DOHH2 (cell line): ENCODE measurements around the gene LRRC27.
A peak's percentile ranks its signal among the peaks of the same experiment; 100 is the strongest.

Experiments
- H3F3A ChIP-seq: fragments of 200-600 bp; sonication (generic), shearing (Covaris generic); 2 replicates; pipeline ENCODE4 v1.6.0; 2016; ENCODE audit warnings: antibody characterized with exemption, mild to moderate bottlenecking; ENCODE audit not compliant: control insufficient read depth, insufficient read depth
- H3K27ac ChIP-seq: fragments of 200-600 bp; sonication (generic); 2 replicates; pipeline ENCODE4 v1.5.1; 2014; ENCODE audit warnings: low read depth, mild to moderate bottlenecking, low read length, moderate library complexity
- H3K27me3 ChIP-seq: fragments of 200-600 bp; sonication (generic); 2 replicates; pipeline ENCODE4 v1.6.1; 2014; ENCODE audit warnings: mild to moderate bottlenecking, low read length, mixed read lengths; ENCODE audit not compliant: control insufficient read depth
- H3K36me3 ChIP-seq: fragments of 200-600 bp; sonication (generic); 2 replicates; pipeline ENCODE4 v1.6.1; 2014; ENCODE audit warnings: mild to moderate bottlenecking, low read length, moderate library complexity, mixed read lengths; ENCODE audit not compliant: control insufficient read depth
- H3K4me1 ChIP-seq: fragments of 200-600 bp; sonication (generic); 2 replicates; pipeline ENCODE4 v1.6.1; 2014; ENCODE audit warnings: mild to moderate bottlenecking, low read length, mixed read lengths; ENCODE audit not compliant: control insufficient read depth
- H3K4me2 ChIP-seq: fragments of 200-600 bp; sonication (generic); 2 replicates; pipeline ENCODE4 v1.6.0; 2014; ENCODE audit warnings: mild to moderate bottlenecking, low read length, moderate library complexity
- H3K4me3 ChIP-seq: fragments of 200-600 bp; sonication (generic); 2 replicates; pipeline ENCODE4 v1.5.1; 2014; ENCODE audit warnings: mild to moderate bottlenecking, low read length, mixed read lengths
- H3K79me2 ChIP-seq: fragments of 200-600 bp; sonication (generic); 2 replicates; pipeline ENCODE4 v1.6.1; 2014; ENCODE audit warnings: mild to moderate bottlenecking, low read length, mixed read lengths; ENCODE audit not compliant: control insufficient read depth
- H3K9me2 ChIP-seq: fragments of 200-600 bp; sonication (generic); replicated peaks from 2 replicates; pipeline ENCODE4 v1.6.1; 2014; ENCODE audit warnings: mild to moderate bottlenecking, low read length, mixed read lengths; ENCODE audit not compliant: control insufficient read depth
- H3K9me3 ChIP-seq: fragments of 200-600 bp; sonication (generic); 2 replicates; pipeline ENCODE4 v1.6.1; 2014; ENCODE audit warnings: antibody characterized with exemption, low read length, mixed read lengths; ENCODE audit not compliant: control insufficient read depth, insufficient read depth
- H4K20me1 ChIP-seq: fragments of 200-600 bp; sonication (generic); 2 replicates; pipeline ENCODE4 v1.6.0; 2014; ENCODE audit warnings: low read depth, mild to moderate bottlenecking, antibody characterized with exemption, low read length, moderate library complexity; ENCODE audit not compliant: control insufficient read depth, insufficient read depth
- EZH2phosphoT487 ChIP-seq: fragments of 200-600 bp; sonication (generic); IDR thresholded peaks from 2 replicates; pipeline ENCODE4 v1.6.1; 2017; ENCODE audit warnings: borderline replicate concordance, mild to moderate bottlenecking, antibody characterized with exemption, low read length, moderate library complexity, mixed read lengths
- TF ChIP-seq, protein P1 (sequence below): fragments of 200-600 bp; sonication (generic); IDR thresholded peaks from one replicate; pipeline ENCODE4 v1.5.1; 2014; ENCODE audit warnings: antibody characterized with exemption, mild to moderate bottlenecking, low read depth, low read length; ENCODE audit not compliant: poor library complexity, severe bottlenecking

Gene LRRC27

DNA sequence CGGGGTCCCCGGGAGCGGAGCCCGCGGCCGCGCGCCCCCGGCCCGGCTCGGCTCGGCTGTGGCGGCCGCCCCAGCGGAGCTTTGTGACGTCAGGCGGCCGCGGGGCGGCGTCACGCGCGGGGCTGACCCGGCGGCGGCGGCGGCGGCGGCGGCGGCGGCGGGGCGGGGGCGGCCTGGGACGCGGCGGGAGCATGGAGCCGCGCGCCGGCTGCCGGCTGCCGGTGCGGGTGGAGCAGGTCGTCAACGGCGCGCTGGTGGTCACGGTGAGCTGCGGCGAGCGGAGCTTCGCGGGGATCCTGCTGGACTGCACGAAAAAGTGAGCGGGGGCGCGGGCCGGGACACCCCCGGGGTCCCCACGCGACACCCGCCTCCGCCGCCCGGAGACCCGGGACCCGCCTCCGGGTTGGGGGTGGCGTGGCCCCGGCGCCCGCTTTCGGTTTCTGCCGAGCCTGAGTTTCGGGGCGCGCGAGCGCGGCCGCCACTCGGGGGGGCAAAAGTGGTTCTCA is 65.1 kb downstream of the LRRC27 start, which contains the start of gene PWWP2B:
PWWP2B (plus strand) TSS at position 165 of the 506 bp plus-strand sequence; CDS start at position 192, 27 bp downstream.
- H4K20me1 ChIP-seq = no peaks in the 10 kb centered on the region
- H3K4me1 ChIP-seq = peaks cover 31% of the 10 kb centered on the region
- no peaks in the 10 kb centered on the region for H3K9me2 ChIP-seq
- H3K36me3 ChIP-seq = no peaks in the 10 kb centered on the region
- H3K4me3 ChIP-seq = peak within 1 kb of the TSS; percentile 73
- H3K9me3 ChIP-seq = no peaks in the 10 kb centered on the region; the same call in 1 of the 2 replicates
- no peak for TF ChIP-seq EZH2phosphoT487
- TF ChIP-seq, protein P1, sequence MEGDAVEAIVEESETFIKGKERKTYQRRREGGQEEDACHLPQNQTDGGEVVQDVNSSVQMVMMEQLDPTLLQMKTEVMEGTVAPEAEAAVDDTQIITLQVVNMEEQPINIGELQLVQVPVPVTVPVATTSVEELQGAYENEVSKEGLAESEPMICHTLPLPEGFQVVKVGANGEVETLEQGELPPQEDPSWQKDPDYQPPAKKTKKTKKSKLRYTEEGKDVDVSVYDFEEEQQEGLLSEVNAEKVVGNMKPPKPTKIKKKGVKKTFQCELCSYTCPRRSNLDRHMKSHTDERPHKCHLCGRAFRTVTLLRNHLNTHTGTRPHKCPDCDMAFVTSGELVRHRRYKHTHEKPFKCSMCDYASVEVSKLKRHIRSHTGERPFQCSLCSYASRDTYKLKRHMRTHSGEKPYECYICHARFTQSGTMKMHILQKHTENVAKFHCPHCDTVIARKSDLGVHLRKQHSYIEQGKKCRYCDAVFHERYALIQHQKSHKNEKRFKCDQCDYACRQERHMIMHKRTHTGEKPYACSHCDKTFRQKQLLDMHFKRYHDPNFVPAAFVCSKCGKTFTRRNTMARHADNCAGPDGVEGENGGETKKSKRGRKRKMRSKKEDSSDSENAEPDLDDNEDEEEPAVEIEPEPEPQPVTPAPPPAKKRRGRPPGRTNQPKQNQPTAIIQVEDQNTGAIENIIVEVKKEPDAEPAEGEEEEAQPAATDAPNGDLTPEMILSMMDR = no peak
- no peak within 1 kb of the TSS for H3K27ac ChIP-seq
- no peaks in the 10 kb centered on the region for H3F3A ChIP-seq
- peaks cover 8% of the 10 kb centered on the region for H3K27me3 ChIP-seq
- H3K4me2 ChIP-seq = peak within 1 kb of the TSS; percentile 71
- H3K79me2 ChIP-seq = peaks cover 3% of the 10 kb centered on the region; the same call in 1 of the 2 replicates

DNA sequence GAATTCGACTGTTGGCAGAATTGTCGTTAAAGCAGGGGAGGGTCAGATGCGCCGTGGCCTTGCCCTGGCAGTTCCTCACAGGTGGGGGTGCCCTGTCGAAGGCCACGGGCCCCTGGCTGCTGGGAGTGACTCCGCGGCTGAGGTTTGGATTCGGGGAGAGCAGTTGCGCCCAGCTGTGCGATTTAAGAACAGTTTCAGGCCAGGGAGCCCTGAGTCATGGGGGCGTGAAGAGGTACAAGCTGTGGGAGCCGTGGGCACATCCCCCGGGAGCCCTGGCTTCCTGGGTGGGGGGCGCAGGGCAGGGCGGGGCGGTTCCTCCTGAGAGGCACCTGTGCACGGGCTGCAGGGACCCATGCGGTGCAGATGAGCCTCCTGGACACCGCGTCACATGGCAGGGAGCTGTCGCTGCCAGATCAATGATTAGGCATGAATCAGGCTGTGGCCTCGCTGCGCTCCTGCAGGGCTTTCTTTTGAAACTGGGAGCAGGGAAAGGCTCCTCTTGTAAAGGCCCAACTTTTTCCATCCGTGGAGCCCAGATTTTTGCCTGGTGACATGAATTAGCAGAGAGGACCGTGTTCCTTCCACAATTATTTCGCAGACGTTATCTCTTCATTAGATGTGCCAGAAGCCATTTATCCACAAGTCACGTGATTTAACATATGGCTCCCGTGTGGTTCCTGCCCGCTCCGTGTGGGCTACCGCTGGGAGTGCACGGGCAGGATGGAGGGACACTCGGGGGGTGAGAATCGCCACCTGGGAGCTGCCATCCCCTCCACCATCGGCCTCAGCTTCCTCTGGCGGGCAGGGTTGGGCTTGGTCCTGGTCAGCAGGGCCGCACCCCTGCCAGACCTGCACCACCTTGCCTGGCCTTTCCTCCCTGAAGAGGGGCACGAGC is 65.9 kb downstream of the LRRC27 start:
- no peaks in the 10 kb centered on the region for H4K20me1 ChIP-seq
- peaks cover 3% of the 10 kb centered on the region; the same call in 1 of the 2 replicates for H3K79me2 ChIP-seq
- H3K4me2 ChIP-seq = peak overlapping the region; percentile 71
- H3K4me1 ChIP-seq = peaks cover 31% of the 10 kb centered on the region
- H3K27me3 ChIP-seq = peaks cover 8% of the 10 kb centered on the region
- peak overlapping the region; percentile 73 for H3K4me3 ChIP-seq
- no peaks in the 10 kb centered on the region for H3K9me2 ChIP-seq
- no peaks in the 10 kb centered on the region for H3K36me3 ChIP-seq
- no peaks in the 10 kb centered on the region for H3K9me3 ChIP-seq
- TF ChIP-seq, protein P1 = no peak
- TF ChIP-seq EZH2phosphoT487 = no peak
- no peak overlapping the region for H3K27ac ChIP-seq
- no peaks in the 10 kb centered on the region for H3F3A ChIP-seq

- H3F3A ChIP-seq = no peaks in the 10 kb centered on the region
- no peak overlapping the region for H3K27ac ChIP-seq
- H3K27me3 ChIP-seq = peaks cover 8% of the 10 kb centered on the region
- H4K20me1 ChIP-seq = no peaks in the 10 kb centered on the region
- H3K4me3 ChIP-seq = peak overlapping the region; percentile 73; the same call in 1 of the 2 replicates
- H3K36me3 ChIP-seq = no peaks in the 10 kb centered on the region
- no peak for TF ChIP-seq EZH2phosphoT487
- TF ChIP-seq, protein P1 = no peak
- peaks cover 3% of the 10 kb centered on the region; the same call in 1 of the 2 replicates for H3K79me2 ChIP-seq
- H3K4me2 ChIP-seq = no peak overlapping the region
- no peaks in the 10 kb centered on the region for H3K9me2 ChIP-seq
- H3K4me1 ChIP-seq = peaks cover 31% of the 10 kb centered on the region
- no peaks in the 10 kb centered on the region for H3K9me3 ChIP-seq
Measured at GRCh38 chr10:132398566-132398991, 66.6 kb downstream of the LRRC27 start.
